GM21447 (cell line): ENCODE results near the gene N4BP2L2.

Experiments used
- ATAC-seq: cut with Tn5 transposase; IDR thresholded peaks from one replicate; pipeline ENCODE4 v1.9.1; 2021; ENCODE audit not compliant: unreplicated experiment

Gene N4BP2L2

DNA sequence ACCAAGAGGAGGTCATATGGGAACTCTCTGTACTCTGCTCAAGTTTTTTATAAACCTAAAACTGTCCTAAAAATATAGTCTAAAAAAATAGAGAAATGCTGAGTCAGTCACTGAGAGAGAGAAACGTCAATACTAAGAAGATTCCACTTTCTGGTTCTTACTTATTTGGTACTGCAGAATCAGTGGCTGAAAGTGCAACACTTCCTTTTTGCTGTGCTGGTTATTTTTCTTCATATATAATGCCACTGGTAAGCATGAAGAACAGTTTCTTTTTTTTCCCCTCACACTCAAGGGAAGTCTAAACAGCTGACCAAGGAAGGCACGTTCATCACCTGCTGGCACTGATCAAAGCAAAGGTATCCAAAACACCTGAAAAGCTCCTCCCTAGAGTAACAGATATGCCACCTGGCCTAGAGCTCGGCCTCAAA, 66.4 kb downstream of the N4BP2L2 start:
- ATAC-seq: peak; percentile 83

DNA sequence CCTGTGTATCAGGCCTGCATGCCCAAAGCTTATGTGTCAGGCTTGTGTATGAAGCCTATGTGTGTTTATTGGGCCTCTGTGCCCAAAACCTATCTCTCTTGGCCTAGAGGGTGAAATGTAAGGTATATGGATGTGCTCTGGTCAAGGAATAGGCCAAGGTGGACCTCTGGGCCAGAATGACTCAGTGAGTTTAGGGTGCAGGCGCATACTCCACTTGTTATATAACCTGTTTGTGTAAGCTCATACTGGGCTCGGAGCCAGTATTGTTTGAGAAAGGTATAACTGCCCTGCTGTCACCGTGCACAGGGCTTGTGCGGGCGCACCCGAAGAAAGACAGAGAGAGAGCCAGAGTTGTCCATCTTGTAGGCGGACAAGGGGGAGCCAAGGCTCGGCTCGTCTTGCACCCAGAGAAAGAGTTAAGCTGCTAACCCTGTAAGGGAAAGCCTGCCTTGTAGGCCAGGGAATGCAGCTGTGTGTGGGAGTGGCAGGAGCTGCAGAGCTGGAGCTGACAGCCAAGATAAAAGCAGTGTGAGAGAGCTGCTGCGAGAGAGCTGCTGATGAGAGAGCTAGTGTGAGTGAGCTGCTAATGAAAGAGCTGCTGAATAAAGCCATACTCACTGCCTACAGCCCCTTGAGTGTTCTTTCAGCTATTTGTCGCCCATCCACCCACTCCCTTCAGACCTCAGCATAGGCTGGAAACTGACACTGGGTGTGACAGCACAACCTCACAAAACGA, 67.2 kb downstream of the N4BP2L2 start:
- no peak for ATAC-seq

DNA sequence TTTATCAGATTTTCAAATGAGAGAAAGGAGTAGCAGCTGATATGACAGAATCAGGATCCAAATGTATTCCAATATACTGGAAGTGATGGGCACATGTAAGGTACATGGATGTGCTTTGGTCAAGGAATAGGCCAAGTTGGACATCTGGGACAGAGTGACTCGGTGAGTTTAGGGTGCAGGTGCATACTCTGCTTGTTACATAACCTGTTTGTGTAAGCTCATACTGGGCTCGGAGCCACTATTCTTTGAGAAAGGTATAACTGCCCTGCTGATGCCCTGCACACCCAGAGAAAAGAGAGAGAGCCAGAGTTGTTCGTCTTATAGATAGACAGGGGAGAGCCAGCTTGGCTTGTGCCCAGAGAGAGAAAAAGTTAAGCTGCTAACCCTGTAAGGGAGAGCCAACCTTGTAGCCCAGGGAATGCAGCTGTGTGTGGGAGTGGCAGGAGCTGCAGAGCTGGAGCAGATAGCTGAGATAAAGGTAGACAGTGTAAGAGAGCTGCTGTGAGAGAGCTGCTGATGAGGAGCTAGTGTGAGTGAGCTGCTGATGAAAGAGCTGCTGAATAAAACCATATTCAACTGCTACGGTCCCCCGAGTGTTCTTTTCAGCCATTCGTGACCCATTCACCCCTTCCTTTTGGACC, 70.0 kb downstream of the N4BP2L2 start:
- no peak for ATAC-seq

DNA sequence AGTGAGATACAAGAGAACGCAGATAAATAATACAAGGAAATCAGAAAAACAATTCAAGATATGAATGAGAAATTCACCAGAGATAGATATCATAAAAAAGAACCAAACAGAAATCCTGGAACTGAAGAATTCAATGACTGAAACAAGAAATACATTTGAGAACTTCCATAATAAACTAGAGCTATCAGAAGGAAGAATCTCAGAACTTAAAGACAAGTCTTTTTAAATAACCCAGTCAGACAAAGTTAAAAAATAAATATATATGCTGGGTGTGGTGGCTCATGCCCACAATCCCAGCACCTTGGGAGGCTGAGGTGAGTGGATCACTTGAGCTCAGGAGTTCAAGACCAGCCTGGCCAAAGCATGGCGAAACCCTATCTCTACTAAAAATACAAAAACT, 82.0 kb downstream of the N4BP2L2 start:
- ATAC-seq: no peak

- no peak for ATAC-seq
Measured at GRCh38 chr13:32455594-32455903, 83.0 kb downstream of the N4BP2L2 start.

DNA sequence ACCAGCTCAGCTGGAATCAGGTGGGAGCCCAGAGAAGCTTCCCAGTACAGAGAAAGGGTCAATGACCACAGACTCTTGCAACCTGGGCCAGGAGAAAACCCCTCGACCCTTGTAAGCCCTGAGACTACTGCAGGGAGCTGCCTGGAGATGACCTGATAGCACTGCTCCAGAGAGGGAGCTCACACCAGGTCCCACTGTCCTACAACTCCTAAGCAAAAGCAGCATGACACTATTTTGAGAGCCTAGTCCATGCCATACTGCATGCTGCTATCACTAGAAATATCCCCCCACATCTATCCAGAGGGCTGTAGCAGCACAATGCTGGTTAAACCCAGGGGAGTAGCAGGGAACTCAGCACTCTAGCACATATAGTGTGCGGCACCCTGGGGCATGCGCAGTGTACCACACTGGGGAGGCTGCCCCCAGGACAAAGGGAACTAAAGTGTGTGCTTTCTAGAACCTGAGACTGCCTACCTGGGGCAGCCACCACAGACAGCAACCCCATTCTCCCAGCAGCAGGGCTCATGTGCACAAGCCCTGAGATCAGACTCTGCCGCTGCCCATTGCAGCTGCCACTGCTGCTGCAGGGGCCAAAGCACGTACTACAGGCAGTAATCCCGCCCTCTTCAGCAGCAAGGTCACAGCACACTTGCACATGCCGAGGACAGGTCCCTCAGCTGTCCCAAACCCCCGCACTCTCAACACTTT, 83.6 kb downstream of the N4BP2L2 start:
- no peak for ATAC-seq

GRCh38 chr13:32453981-32454380, 84.6 kb downstream of the N4BP2L2 start:
- ATAC-seq: no peak

DNA sequence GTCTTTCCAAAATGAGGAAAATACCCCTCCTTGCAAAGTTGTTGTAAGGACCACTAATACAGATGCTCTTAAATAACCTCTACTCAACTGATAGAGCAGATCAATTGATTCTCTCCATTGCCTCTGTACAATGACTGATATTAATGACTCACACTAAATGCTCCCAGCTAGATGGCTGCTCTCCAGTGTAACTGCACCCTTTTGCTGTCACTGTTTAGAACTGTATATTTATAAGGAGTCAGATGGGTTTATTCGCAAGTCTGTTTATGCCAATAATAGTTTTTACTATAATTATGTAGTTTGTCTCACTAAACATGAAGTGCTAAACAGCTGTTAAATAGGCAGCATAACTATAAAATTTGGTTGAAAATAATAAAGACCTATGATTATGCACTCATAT, 89.6 kb downstream of the N4BP2L2 start:
- no peak for ATAC-seq

DNA sequence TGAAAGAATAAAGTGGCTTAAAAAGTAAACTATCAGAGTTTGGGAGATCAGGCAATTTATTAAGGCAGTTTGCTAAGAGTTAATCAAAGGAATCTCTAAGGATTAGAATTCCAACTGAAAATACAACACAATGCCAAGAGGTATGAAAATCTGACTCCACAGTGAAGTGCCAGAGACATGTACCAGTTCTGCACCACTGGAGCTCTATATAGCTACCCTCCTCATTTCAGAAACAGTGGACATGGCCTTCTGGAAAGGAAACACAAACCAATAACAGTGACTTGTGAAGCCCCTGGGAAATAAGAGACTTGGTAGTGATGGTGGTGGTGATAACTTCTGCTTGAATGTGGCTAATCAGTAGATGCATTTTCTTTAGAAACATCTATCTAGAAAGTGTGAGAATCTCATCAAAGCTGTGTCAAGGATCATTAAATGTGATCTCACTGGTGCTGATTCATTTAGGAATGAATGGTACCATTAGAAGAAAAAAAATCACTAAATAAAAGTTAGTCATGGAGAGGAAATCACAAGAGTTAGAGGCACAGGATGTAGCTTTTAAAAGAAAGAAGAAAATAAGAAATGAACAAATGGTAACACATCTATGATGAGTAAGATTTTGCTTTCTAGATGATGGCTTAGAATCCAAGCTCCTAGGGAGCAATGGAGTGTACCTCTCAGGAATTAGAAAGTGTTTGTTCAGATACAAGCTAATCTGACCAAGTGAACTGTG, 90.5 kb downstream of the N4BP2L2 start:
- no peak for ATAC-seq

GRCh38 chr13:32446773-32447465, 91.7 kb downstream of the N4BP2L2 start:
- no peak for ATAC-seq

DNA sequence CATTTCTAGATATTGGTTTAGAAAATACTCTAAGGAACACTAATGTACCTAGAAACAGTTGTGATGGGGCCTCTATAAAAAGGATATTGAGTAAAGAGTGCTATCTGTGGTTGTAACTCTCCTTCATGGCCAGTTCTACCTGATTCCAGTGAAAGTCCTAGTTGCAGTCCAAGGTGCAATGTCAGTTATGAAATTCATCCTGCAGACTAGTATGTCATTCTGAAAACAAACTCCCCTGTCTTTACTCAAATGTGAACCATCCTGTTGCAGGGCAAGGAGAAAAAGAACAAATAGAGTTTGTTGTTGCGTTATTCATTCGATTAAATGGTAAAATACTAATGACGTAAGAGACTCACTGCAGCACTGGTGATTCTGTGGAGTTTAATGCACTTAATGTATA, 92.4 kb downstream of the N4BP2L2 start:
- ATAC-seq: no peak

DNA sequence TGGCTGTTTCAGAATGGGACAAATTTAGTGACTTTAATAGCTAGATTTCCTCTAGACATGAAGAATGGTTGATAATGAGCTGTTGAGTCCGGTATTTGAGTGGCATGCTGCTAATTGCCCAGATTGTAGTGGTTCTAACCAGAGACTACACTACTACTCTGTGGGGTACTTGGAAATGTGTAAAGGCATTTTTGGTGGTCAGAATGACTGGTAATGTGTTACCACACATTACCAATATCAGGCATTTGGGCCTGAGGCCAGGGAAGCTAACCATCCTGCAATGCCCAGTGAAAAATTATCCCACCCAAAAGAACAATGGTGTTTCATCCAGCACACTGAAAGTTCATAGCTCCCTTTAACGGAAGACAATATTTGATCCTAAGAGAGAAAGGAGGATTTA, 93.1 kb downstream of the N4BP2L2 start:
- ATAC-seq: no peak

GRCh38 chr13:32443111-32443510, 95.5 kb downstream of the N4BP2L2 start:
- peak; percentile 79 for ATAC-seq

DNA sequence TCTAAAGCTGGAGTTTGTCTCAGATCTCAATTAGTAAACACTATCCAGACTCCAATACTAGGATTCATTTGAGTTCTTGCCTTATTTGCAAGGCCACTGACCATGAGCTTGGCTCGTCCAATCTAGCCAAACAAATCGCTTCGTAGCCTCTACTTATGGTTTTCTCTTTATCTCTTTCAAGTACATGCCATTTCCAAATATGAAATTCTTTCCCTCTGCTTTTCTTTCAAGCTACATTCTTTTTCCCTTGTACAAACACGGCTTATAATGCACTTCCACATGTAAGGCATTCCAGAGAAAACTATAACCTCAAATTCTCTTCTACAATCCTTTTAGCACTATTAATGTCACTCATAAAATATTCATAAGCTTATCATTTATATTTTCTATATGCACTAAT, 99.7 kb downstream of the N4BP2L2 start:
- ATAC-seq: no peak

DNA sequence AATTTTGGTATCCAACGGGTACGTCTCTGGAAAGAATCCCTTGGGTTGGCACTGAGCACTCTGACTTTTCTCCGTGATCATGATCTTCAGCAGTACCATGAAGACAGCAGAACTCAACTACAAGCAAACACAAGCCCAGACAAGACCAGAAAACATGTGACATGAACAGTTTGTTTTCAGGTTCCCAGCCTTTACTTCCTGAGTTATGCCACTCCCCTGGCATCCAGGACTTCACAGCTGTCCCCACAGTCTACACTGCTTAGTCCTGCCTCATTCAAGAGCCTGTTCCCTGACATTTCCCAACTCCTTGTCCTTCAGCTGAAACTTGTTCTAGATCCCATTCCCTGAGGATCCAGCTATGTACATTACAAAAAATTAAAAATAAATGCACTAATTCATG, 105.7 kb downstream of the N4BP2L2 start:
- ATAC-seq: no peak

DNA sequence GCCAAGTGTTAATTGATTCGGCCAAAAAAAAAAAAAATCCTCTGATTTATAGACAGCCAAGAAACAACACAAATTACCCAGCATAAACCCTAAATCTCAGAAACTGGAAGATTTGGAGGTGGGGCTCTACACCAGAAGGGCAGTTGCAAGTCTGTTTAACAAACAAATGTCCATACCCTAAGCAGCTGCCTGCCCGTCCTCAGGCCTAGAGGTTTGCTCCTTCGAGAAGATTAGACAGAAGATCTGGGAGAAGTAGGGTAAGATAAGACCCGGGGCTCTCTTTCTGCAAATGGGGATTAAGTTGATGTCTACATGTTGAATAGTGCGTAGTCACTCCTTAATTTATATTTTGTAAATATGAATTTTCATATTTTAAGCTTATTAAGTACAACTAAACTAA, 107.2 kb downstream of the N4BP2L2 start:
- ATAC-seq: no peak

DNA sequence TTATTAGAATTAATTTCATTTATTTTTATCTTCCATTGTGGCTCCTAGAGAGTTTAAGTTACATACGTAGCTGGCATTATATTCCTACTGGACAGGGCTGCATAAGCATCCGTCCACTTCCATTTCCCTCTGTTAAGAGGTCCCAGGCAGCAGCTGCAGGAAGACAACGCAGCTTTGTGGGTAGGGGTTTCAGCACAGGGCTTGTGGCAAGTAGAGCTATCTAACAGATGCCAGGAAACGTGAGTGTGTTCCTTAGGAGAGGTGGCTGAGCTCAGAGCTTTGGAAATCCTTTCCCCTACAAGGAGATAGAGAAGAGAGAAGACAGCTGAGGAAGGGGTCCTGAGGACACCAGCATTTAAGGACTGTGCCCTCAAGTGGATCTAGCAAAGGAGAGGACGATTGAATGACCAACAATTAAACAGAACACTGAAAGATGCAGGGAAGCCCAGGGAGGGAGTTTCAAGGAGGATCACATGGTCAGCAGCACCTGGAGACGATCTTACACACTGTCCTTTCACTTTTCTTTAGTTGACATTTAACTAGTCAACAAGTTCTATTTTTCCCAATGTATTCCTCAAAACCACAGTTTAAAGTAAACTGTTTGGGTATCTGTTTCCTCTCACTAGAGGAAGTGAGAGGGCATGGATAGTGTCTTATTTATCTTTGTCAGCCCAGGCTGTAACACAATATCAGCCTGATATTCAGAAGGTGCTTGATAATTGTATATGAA, 108.4 kb downstream of the N4BP2L2 start:
- ATAC-seq: no peak

GRCh38 chr13:32429433-32429909, 109.1 kb downstream of the N4BP2L2 start:
- no peak for ATAC-seq

DNA sequence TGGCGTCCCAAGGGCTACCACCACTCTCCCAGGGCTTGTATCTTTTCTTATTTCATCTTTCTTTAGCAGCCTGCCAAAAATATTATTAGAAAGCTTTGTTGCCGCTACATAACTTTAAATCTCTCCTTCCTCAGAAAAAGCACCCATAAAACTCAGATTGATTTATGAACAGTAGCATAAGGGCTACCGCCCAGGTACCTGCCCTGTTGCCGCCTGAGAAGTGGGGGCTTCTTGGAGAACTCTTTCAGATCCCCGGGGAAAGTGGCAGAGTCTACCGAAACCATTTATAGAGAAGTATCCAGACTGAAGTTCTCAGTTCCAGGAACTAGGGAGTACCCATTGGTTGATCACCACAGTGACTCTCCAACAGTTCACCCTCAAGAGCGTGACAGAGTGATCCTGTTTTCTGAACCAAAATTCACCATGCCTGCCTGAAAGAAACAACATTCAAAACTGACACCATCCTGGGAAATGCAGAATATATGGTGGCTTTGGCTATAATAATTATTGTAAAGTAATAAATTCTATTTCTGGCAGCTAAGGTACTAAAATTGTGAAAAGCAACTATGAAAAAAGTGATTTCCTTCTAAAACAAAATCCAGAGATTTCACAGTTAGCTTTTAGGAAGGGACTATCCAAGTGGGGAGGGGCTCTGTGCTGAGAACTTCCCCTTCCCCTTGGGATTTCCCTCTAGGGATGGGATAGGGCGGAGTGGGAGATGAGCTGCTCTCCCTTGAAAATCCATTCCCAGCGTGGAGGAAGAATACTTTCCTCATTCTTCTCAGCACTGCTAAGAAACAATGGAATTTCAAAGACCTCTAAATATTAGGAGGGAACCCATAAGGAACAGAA, 109.8 kb downstream of the N4BP2L2 start:
- ATAC-seq: peak; percentile 18
